Erythroblast (primary cell): ENCODE data around the gene MAEL.

ENCODE experiments used
- GATA1 ChIP-seq: IDR thresholded peaks from 2 replicates; pipeline ENCODE4 v1.6.1; 2011; ENCODE audit warnings: low read depth, mild to moderate bottlenecking, control low read depth, low read length, moderate library complexity
- POLR2A ChIP-seq: IDR thresholded peaks from 2 replicates; pipeline ENCODE4 v1.6.1; 2011; ENCODE audit warnings: mild to moderate bottlenecking, low read length

GRCh38 chr1:166988974-166989515 lies at the start of gene MAEL:
- TF ChIP-seq POLR2A (no peak), GATA1 (no peak)
